GM18951 (cell line): ENCODE measurements around the gene HSPB7.
"Not testable (repeated sequence)": the region's sequence is repeated elsewhere in the genome, so short reads cannot be mapped to it uniquely, and the experiment has no call there.

Experiments
- POLR2A ChIP-seq: IDR thresholded peaks from 4 replicates; pipeline ENCODE4 v1.6.1; 2011; ENCODE audit warnings: mild to moderate bottlenecking; ENCODE audit not compliant: insufficient read length, insufficient read depth; ENCODE audit errors: extremely low read depth
- in situ Hi-C: fragments of 300-500 bp; cut with MboI; formaldehyde crosslinking; loops from one replicate; pipeline ENCODE4 v1.12.0; 2022; ENCODE audit warnings: low sequenced_read_pairs, mixed read lengths, inconsistent platforms; ENCODE audit not compliant: unreplicated experiment

Gene HSPB7

GRCh38 chr1:15994590-15995351 is 23.1 kb downstream of the HSPB7 start:
- in situ Hi-C loops: no loop called here
- no peak for TF ChIP-seq POLR2A

- TF ChIP-seq POLR2A: no peak
- in situ Hi-C loops: no loop called here
Measured at GRCh38 chr1:15994081-15994480, 23.8 kb downstream of the HSPB7 start.

GRCh38 chr1:15993666-15994065 is 24.2 kb downstream of the HSPB7 start:
- TF ChIP-seq POLR2A: no peak
- in situ Hi-C loops: no loop called here

GRCh38 chr1:15992582-15993500 is 25.0 kb downstream of the HSPB7 start:
- no peak for TF ChIP-seq POLR2A
- in situ Hi-C loops: no loop called here

GRCh38 chr1:15992187-15992553 is 25.7 kb downstream of the HSPB7 start:
- TF ChIP-seq POLR2A: no peak
- in situ Hi-C loops: no loop called here

GRCh38 chr1:15991427-15992186 is 26.2 kb downstream of the HSPB7 start:
- in situ Hi-C loops: no loop called here
- TF ChIP-seq POLR2A: no peak

- in situ Hi-C loops: no loop called here
- TF ChIP-seq POLR2A: no peak
Measured at GRCh38 chr1:15989776-15990175, 28.1 kb downstream of the HSPB7 start.

GRCh38 chr1:15988856-15989736 is 28.7 kb downstream of the HSPB7 start:
- no peak for TF ChIP-seq POLR2A
- in situ Hi-C loops: no loop called here

GRCh38 chr1:15985611-15986297 is 32.1 kb downstream of the HSPB7 start:
- in situ Hi-C loops: no loop called here
- no peak for TF ChIP-seq POLR2A

- no peak for TF ChIP-seq POLR2A
- in situ Hi-C loops: no loop called here
Measured at GRCh38 chr1:15983275-15983674, 34.6 kb downstream of the HSPB7 start.

GRCh38 chr1:15981679-15982078 is 36.2 kb downstream of the HSPB7 start:
- in situ Hi-C loops: no loop called here
- no peak for TF ChIP-seq POLR2A

GRCh38 chr1:15977947-15978346 is 39.9 kb downstream of the HSPB7 start:
- in situ Hi-C loops: not testable (repeated sequence)
